ENCODE data around the gene PRSS57. TPM values are rescaled to one million over a fixed set of nuclear protein-coding genes. Genes with fewer than 3 reads are reported as not detected.

PRSS57 gene
- total and polyA plus RNA-seq, 12 donors: 0.13 to 0.51 (median 0.22) TPM; not detected in 9

- peak in 6 of 7 donors; percentile 53 to 71 (median 58) for DNase-seq
Observed at GRCh38 chr19:662207-662961, 32.9 kb downstream of the PRSS57 start.

GRCh38 chr19:661427-662196 is 33.6 kb downstream of the PRSS57 start:
- peak overlapping the region; percentile 37 to 97 (median 89) for H3K27ac ChIP-seq
- peak in 3 of 7 donors; percentile 54 to 56 (median 54) for DNase-seq
- WGBS, 4 donors: 7 to 15% (median 10%) methylated on average over 25 to 31 of the region's 31 CpGs
- intact Hi-C loops (cut with DNase I): no loop called here
- no peaks in the 10 kb centered on the region for H3K27me3 ChIP-seq
- H3K9me3 ChIP-seq (replicated peaks in 1 of 3): no peaks in the 10 kb centered on the region
- H3K4me3 ChIP-seq: peak overlapping the region in 2 of 4 donors; percentile 92 to 94
- H3K4me1 ChIP-seq (replicated peaks in 1 of 2): peaks cover 33 to 70% of the 10 kb centered on the region in 2 donors
- H3K36me3 ChIP-seq (replicated peaks in 1 of 2): peaks cover 0 to 4% of the 10 kb centered on the region in 2 donors
- TF ChIP-seq CTCF (IDR thresholded peaks at IDR 0.05) (no peak), POLR2A (IDR thresholded peaks at IDR 0.05) (no peak)

More at GRCh38 chr19:662207-662961, 32.9 kb downstream of the PRSS57 start:
- WGBS, 4 donors: 0 to 3% (median 0%) methylated on average over 11 to 81 of the region's 81 CpGs
- TF ChIP-seq POLR2A (IDR thresholded peaks at IDR 0.05) (no peak), CTCF (IDR thresholded peaks at IDR 0.05) (no peak)
- Histone ChIP-seq H3K4me1 (replicated peaks in 1 of 2) (peaks cover 33 to 66% of the 10 kb centered on the region in 2 donors), H3K4me3 (peak overlapping the region; percentile 26 to 94 (median 83)), H3K9me3 (replicated peaks in 1 of 3) (no peaks in the 10 kb centered on the region), H3K27ac (peak overlapping the region; percentile 69 to 97 (median 89)), H3K27me3 (no peaks in the 10 kb centered on the region), H3K36me3 (replicated peaks in 1 of 2) (peaks cover 0 to 3% of the 10 kb centered on the region in 2 donors)
- intact Hi-C loops (cut with DNase I): no loop called here

- intact Hi-C loops (cut with DNase I): no loop called here
- WGBS, 4 donors: 18 to 35% (median 22%) methylated on average over 13 to 20 of the region's 20 CpGs
- peaks cover 33 to 70% of the 10 kb centered on the region in 2 donors for H3K4me1 ChIP-seq (replicated peaks in 1 of 2)
- peak overlapping the region; percentile 37 to 97 (median 89) for H3K27ac ChIP-seq
- peaks cover 0 to 4% of the 10 kb centered on the region in 2 donors for H3K36me3 ChIP-seq (replicated peaks in 1 of 2)
- no peaks in the 10 kb centered on the region for H3K9me3 ChIP-seq (replicated peaks in 1 of 3)
- TF ChIP-seq CTCF (IDR thresholded peaks at IDR 0.05) (no peak), POLR2A (IDR thresholded peaks at IDR 0.05) (no peak)
- peak overlapping the region in 1 of 4 donors; percentile 94 for H3K4me3 ChIP-seq
- no peaks in the 10 kb centered on the region for H3K27me3 ChIP-seq
- peak in 5 of 7 donors; percentile 45 to 71 (median 54) for DNase-seq
Observed at GRCh38 chr19:660793-661426, 34.3 kb downstream of the PRSS57 start.
